DOHH2 (cell line): Measurements from ENCODE around the gene FNDC11.

Experiments
- H3F3A ChIP-seq: fragments of 200-600 bp; sonication (generic), shearing (Covaris generic); 2 replicates; pipeline ENCODE4 v1.6.0; 2016; ENCODE audit warnings: antibody characterized with exemption, mild to moderate bottlenecking; ENCODE audit not compliant: control insufficient read depth, insufficient read depth
- H3K27ac ChIP-seq: fragments of 200-600 bp; sonication (generic); 2 replicates; pipeline ENCODE4 v1.5.1; 2014; ENCODE audit warnings: low read depth, mild to moderate bottlenecking, low read length, moderate library complexity
- H3K27me3 ChIP-seq: fragments of 200-600 bp; sonication (generic); 2 replicates; pipeline ENCODE4 v1.6.1; 2014; ENCODE audit warnings: mild to moderate bottlenecking, low read length, mixed read lengths; ENCODE audit not compliant: control insufficient read depth
- H3K36me3 ChIP-seq: fragments of 200-600 bp; sonication (generic); 2 replicates; pipeline ENCODE4 v1.6.1; 2014; ENCODE audit warnings: mild to moderate bottlenecking, low read length, moderate library complexity, mixed read lengths; ENCODE audit not compliant: control insufficient read depth
- H3K4me1 ChIP-seq: fragments of 200-600 bp; sonication (generic); 2 replicates; pipeline ENCODE4 v1.6.1; 2014; ENCODE audit warnings: mild to moderate bottlenecking, low read length, mixed read lengths; ENCODE audit not compliant: control insufficient read depth
- H3K4me2 ChIP-seq: fragments of 200-600 bp; sonication (generic); 2 replicates; pipeline ENCODE4 v1.6.0; 2014; ENCODE audit warnings: mild to moderate bottlenecking, low read length, moderate library complexity
- H3K4me3 ChIP-seq: fragments of 200-600 bp; sonication (generic); 2 replicates; pipeline ENCODE4 v1.5.1; 2014; ENCODE audit warnings: mild to moderate bottlenecking, low read length, mixed read lengths
- H3K79me2 ChIP-seq: fragments of 200-600 bp; sonication (generic); 2 replicates; pipeline ENCODE4 v1.6.1; 2014; ENCODE audit warnings: mild to moderate bottlenecking, low read length, mixed read lengths; ENCODE audit not compliant: control insufficient read depth
- H3K9me2 ChIP-seq: fragments of 200-600 bp; sonication (generic); replicated peaks from 2 replicates; pipeline ENCODE4 v1.6.1; 2014; ENCODE audit warnings: mild to moderate bottlenecking, low read length, mixed read lengths; ENCODE audit not compliant: control insufficient read depth
- H3K9me3 ChIP-seq: fragments of 200-600 bp; sonication (generic); 2 replicates; pipeline ENCODE4 v1.6.1; 2014; ENCODE audit warnings: antibody characterized with exemption, low read length, mixed read lengths; ENCODE audit not compliant: control insufficient read depth, insufficient read depth
- H4K20me1 ChIP-seq: fragments of 200-600 bp; sonication (generic); 2 replicates; pipeline ENCODE4 v1.6.0; 2014; ENCODE audit warnings: low read depth, mild to moderate bottlenecking, antibody characterized with exemption, low read length, moderate library complexity; ENCODE audit not compliant: control insufficient read depth, insufficient read depth
- EZH2phosphoT487 ChIP-seq: fragments of 200-600 bp; sonication (generic); IDR thresholded peaks from 2 replicates; pipeline ENCODE4 v1.6.1; 2017; ENCODE audit warnings: borderline replicate concordance, mild to moderate bottlenecking, antibody characterized with exemption, low read length, moderate library complexity, mixed read lengths
- TF ChIP-seq, protein P1 (sequence below): fragments of 200-600 bp; sonication (generic); IDR thresholded peaks from one replicate; pipeline ENCODE4 v1.5.1; 2014; ENCODE audit warnings: antibody characterized with exemption, mild to moderate bottlenecking, low read depth, low read length; ENCODE audit not compliant: poor library complexity, severe bottlenecking

Gene FNDC11

DNA sequence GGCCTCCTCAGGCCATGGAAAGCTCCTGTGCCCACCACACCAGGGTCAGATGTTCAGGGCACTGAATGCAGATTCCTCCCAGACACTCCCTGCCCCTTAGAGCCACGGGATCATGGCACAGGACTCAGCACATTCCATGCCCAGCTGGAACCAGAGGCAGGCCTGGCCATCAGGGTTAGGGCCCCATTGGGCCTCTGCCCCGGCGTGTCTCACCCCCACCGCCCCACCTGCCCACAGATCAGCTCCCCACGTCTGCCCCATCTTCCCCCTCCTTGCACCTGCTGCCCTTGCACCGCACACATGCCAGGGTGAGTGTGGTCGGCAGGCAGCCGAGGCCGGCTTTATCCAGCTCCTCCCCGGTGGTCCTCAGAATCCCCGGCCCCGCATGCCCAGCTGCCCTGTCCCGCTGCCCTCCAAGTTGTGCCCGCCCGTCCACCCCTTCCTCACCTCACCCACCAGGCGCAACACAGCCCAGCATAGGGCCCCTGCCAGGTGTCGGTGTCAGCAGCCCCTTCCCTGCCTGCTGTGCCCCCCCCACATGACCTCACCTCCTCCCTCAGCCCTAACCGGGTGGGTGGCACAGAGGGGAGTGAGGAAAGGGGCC, 4.2 kb upstream of the FNDC11 start:
- no peak for TF ChIP-seq EZH2phosphoT487
- TF ChIP-seq, protein P1, sequence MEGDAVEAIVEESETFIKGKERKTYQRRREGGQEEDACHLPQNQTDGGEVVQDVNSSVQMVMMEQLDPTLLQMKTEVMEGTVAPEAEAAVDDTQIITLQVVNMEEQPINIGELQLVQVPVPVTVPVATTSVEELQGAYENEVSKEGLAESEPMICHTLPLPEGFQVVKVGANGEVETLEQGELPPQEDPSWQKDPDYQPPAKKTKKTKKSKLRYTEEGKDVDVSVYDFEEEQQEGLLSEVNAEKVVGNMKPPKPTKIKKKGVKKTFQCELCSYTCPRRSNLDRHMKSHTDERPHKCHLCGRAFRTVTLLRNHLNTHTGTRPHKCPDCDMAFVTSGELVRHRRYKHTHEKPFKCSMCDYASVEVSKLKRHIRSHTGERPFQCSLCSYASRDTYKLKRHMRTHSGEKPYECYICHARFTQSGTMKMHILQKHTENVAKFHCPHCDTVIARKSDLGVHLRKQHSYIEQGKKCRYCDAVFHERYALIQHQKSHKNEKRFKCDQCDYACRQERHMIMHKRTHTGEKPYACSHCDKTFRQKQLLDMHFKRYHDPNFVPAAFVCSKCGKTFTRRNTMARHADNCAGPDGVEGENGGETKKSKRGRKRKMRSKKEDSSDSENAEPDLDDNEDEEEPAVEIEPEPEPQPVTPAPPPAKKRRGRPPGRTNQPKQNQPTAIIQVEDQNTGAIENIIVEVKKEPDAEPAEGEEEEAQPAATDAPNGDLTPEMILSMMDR = no peak
- Histone ChIP-seq H3K9me2 (no peaks in the 10 kb centered on the region), H3K9me3 (no peaks in the 10 kb centered on the region), H3K4me1 (peaks cover 40% of the 10 kb centered on the region), H4K20me1 (peaks cover 4% of the 10 kb centered on the region; the same call in 1 of the 2 replicates), H3K36me3 (no peaks in the 10 kb centered on the region), H3K4me3 (no peak overlapping the region), H3K4me2 (no peak overlapping the region), H3F3A (peaks cover 7% of the 10 kb centered on the region), H3K27ac (no peak overlapping the region), H3K79me2 (no peaks in the 10 kb centered on the region), H3K27me3 (peaks cover 54% of the 10 kb centered on the region)

DNA sequence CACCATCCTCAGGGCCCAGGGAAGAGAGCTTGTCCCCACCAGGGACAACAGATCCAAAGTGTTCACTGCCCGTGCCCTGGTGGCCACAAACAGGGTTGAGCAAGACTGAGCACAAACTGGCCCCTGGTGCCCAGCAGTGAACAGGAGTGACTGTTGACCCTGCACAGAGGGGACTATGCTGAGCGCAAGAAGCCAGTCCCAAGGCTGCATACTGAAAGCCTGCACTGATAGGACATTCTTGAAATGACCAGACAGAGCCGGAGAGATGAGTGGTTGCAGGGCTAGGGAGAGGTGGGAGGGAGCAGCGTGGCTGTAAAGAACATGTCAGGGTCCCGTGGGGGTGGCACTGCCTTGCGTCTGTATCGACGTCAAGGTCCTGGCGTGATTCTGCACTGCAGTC, 2.9 kb upstream of the FNDC11 start:
- Histone ChIP-seq H3K4me1 (peaks cover 38% of the 10 kb centered on the region), H3K9me2 (no peaks in the 10 kb centered on the region), H3K79me2 (no peaks in the 10 kb centered on the region), H3K4me3 (no peak overlapping the region), H3K9me3 (no peaks in the 10 kb centered on the region), H3K27me3 (peaks cover 53% of the 10 kb centered on the region), H3K27ac (no peak overlapping the region), H3K4me2 (no peak overlapping the region), H3K36me3 (no peaks in the 10 kb centered on the region), H3F3A (peaks cover 7% of the 10 kb centered on the region), H4K20me1 (peaks cover 4% of the 10 kb centered on the region; the same call in 1 of the 2 replicates)
- TF ChIP-seq EZH2phosphoT487 = no peak
- TF ChIP-seq, protein P1 = no peak

DNA sequence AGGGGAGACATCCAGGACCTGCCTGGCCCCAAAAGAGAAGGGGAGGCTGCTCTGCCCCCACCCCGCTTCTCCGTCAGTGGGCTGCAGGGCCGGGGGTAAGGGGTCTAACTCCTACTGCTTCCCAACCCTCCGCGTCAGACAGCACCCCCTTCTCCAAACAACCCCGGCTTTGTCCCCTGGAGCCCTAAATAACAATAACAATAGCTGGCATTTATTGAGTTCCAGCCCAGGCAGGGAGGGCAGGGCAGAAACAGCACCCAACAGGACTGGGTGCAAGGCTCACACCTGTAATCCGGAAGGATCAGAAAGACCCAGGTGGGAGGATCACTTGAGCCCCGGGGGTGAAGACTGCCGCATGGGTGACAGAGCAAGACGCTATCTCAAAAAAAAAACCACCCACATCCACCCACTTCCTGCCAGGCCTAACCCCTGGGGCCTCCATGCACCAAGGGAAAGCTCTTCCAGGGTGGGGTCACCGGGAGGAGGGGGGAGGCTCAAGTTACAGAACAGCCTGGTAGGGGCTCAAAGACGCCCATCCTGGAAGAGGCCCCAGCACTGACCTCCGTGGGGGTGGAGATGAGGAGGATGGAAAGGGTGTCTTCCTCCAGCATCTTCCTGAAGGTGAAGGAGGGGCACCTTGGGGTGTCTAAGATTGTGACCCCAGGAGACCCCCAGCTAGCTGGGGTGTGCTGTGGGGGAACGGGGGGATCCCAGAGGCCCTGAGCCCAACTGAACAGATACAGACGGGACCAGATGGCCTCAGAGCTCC, 1.3 kb upstream of the FNDC11 start:
- H4K20me1 ChIP-seq = peaks cover 4% of the 10 kb centered on the region; the same call in 1 of the 2 replicates
- H3K4me3 ChIP-seq = peak overlapping the region; percentile 60
- H3K9me2 ChIP-seq = no peaks in the 10 kb centered on the region
- H3K36me3 ChIP-seq = no peaks in the 10 kb centered on the region
- peaks cover 46% of the 10 kb centered on the region for H3K27me3 ChIP-seq
- peak overlapping the region; percentile 81 for H3K4me2 ChIP-seq
- TF ChIP-seq, protein P1 = no peak
- TF ChIP-seq EZH2phosphoT487 = no peak
- H3K27ac ChIP-seq = peak overlapping the region; percentile 53
- H3K9me3 ChIP-seq = no peaks in the 10 kb centered on the region
- H3F3A ChIP-seq = peaks cover 7% of the 10 kb centered on the region
- H3K4me1 ChIP-seq = peaks cover 36% of the 10 kb centered on the region
- H3K79me2 ChIP-seq = no peaks in the 10 kb centered on the region
